Measurements from ENCODE around the gene PPP1R3C. TPM values are rescaled to one million over a fixed set of nuclear protein-coding genes. Genes with fewer than 3 reads are reported as not detected.

PPP1R3C gene
- total RNA-seq (10 to 100 TPM; 25.5 to 34.6 TPM), polyA plus RNA-seq (10 to 100 TPM; 27.5 to 76.1 TPM)

GRCh38 chr10:91632671-91633550 lies at the start of gene PPP1R3C:
PPP1R3C (minus strand) TSS chr10:91633071; CDS start chr10:91632969, 102 bp downstream.
- H3K27me3 ChIP-seq (ENCODE audit: control insufficient read depth in 4 of 4, insufficient read depth in 4 of 4, low read length in 3 of 4): no peaks in the 10 kb centered on the region
- peak; percentile 84 for DNase-seq (ENCODE audit: low spot score)
- peak within 1 kb of the TSS; percentile 96 to 98 for H3K27ac ChIP-seq (ENCODE audit: low read depth in 1 of 2, low read length in 2 of 2)
- H3K4me1 ChIP-seq (ENCODE audit: control insufficient read depth in 4 of 4, insufficient read depth in 4 of 4, low read length in 3 of 4): peaks cover 0 to 55% (median 28%) of the 10 kb centered on the region in 4 donors
- 2% methylated on average over 61 of the region's 61 CpGs for WGBS
- peak within 1 kb of the TSS; percentile 94 to 96 for H3K9ac ChIP-seq (ENCODE audit: low read depth in 1 of 2, low read length in 2 of 2)
- no peaks in the 10 kb centered on the region for H3K9me3 ChIP-seq (ENCODE audit: control insufficient read depth in 4 of 4, low read length in 3 of 4)
- TF ChIP-seq GABPA (IDR thresholded peaks at IDR 0.05 in 1 of 2, conservative IDR thresholded peaks at IDR 0.05 in 1 of 2): no peak
- TF ChIP-seq RAD21 (IDR thresholded peaks at IDR 0.05): peak; percentile 65 to 75
- peak in 1 of 2 donors; percentile 49 for TF ChIP-seq EGR1 (IDR thresholded peaks at IDR 0.05; ENCODE audit: low read depth in 2 of 2)
- peak; percentile 24 for TF ChIP-seq HNF4G (IDR thresholded peaks at IDR 0.05)
- TF ChIP-seq SP1 (IDR thresholded peaks at IDR 0.05): peak; percentile 89
- TF ChIP-seq FOXA1 (IDR thresholded peaks at IDR 0.05): peak; percentile 57
- TF ChIP-seq REST (IDR thresholded peaks at IDR 0.05): peak; percentile 95
- TF ChIP-seq, protein P1, sequence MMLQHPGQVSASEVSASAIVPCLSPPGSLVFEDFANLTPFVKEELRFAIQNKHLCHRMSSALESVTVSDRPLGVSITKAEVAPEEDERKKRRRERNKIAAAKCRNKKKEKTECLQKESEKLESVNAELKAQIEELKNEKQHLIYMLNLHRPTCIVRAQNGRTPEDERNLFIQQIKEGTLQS (IDR thresholded peaks at IDR 0.05): peak; percentile 31
- TF ChIP-seq ZBTB33 (IDR thresholded peaks at IDR 0.05): peak; percentile 58
- peak; percentile 99 for TF ChIP-seq TAF1 (conservative IDR thresholded peaks at IDR 0.05)
- TF ChIP-seq HNF4A (conservative IDR thresholded peaks at IDR 0.05): peak; percentile 60 to 82
- peak; percentile 37 for TF ChIP-seq CTCF (IDR thresholded peaks at IDR 0.05; ENCODE audit: low read depth, low read length, missing input control)
- peak; percentile 17 for TF ChIP-seq NR2F2 (IDR thresholded peaks at IDR 0.05)
- peak in 1 of 2 donors; percentile 31 for TF ChIP-seq JUND (IDR thresholded peaks at IDR 0.05)
- TF ChIP-seq YY1 (IDR thresholded peaks at IDR 0.05): peak; percentile 78
- no peak for TF ChIP-seq FOXA2 (IDR thresholded peaks at IDR 0.05)
- TF ChIP-seq MAX (IDR thresholded peaks at IDR 0.05): peak; percentile 41
- TF ChIP-seq RXRA (IDR thresholded peaks at IDR 0.05): peak; percentile 58 to 84
- H3K36me3 ChIP-seq (ENCODE audit: control insufficient read depth in 4 of 4, insufficient read depth in 3 of 4, low read depth in 1 of 4, low read length in 3 of 4): peaks cover 0 to 6% (median 2%) of the 10 kb centered on the region in 4 donors
- peak within 1 kb of the TSS; percentile 60 to 94 (median 70) for H3K4me3 ChIP-seq (ENCODE audit: low read depth in 1 of 3, low read length in 3 of 3)
